GM18519 (cell line): ENCODE measurements around the gene ZDHHC17.
A peak's percentile ranks its signal among the peaks of the same experiment; 100 is the strongest.
"Not testable (repeated sequence)": the region's sequence is repeated elsewhere in the genome, so short reads cannot be mapped to it uniquely, and the experiment has no call there.

ENCODE experiments used
- ATAC-seq: cut with Tn5 transposase; IDR thresholded peaks from one replicate; pipeline ENCODE4 v1.9.1; 2021; ENCODE audit warnings: mild to moderate bottlenecking, moderate library complexity; ENCODE audit not compliant: unreplicated experiment, low FRiP score

Gene ZDHHC17, protein sequence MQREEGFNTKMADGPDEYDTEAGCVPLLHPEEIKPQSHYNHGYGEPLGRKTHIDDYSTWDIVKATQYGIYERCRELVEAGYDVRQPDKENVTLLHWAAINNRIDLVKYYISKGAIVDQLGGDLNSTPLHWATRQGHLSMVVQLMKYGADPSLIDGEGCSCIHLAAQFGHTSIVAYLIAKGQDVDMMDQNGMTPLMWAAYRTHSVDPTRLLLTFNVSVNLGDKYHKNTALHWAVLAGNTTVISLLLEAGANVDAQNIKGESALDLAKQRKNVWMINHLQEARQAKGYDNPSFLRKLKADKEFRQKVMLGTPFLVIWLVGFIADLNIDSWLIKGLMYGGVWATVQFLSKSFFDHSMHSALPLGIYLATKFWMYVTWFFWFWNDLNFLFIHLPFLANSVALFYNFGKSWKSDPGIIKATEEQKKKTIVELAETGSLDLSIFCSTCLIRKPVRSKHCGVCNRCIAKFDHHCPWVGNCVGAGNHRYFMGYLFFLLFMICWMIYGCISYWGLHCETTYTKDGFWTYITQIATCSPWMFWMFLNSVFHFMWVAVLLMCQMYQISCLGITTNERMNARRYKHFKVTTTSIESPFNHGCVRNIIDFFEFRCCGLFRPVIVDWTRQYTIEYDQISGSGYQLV

DNA sequence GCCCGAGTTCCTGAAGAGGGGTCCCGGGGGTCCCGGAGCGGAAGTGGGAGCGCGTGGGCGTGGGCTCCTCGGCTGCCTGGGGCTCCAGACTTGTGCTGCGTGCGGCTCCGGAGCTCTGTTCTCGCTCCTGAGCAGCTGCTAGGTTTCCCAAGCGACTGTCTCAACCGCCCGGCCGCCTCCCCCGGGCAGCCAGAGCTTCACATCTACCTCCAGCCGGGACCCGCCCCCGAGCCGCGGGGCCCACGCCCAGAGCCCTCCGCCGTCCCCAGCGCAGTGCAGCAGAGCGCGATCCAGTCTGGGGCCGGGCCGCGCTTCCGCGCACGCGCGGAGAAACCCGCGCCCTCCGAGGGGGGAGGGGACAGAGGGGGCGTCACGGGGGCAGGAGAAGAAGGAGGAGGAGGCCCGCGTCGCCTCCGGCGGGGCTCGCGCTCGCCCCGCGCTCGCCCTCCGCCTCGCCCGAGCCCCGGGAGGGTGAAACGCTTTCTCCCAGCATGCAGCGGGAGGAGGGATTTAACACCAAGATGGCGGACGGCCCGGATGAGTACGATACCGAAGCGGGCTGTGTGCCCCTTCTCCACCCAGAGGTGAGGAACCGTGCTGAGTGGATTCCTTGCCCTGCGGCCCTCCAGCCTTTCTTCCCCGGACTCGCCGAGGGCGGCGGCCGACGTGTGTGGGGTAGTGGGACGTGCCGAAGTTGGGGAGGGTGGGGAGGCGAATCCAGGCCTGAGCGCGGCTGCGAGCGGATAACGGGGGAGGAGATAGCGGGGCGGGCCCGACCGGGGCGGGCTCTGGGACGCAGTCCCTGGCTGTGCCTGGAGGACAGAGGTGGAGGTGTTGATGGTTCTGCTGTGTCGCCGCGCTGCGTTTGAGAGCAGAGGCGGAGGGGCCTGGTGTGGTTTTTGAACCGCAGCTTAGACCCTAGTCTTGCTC lies at the start of gene ZDHHC17:
TSS of gene ZDHHC17 (plus strand) at position 370 of the 930 bp plus-strand sequence. CDS start at position 492, 122 bp downstream.
- ATAC-seq: peak; percentile 85

DNA sequence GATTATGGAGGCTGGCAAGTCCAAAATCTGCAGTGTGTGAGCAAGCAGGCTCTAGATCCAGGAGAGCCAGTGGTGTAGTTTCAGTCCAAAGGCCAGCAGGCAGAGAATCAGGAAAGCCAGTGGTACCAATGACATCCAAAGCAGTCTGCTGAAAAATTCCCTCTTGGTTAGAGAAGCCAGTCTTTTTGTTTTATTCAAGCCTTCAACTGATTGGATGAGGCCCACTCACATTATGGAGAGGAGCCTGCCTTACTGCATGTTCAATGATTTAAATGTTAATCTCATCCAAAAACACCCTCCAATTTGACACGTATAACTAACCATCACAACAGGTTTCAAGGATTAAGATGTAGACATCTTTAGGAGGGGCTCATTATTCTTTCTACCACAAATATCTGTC lies 49.5 kb upstream of the ZDHHC17 start:
- no peak for ATAC-seq

DNA sequence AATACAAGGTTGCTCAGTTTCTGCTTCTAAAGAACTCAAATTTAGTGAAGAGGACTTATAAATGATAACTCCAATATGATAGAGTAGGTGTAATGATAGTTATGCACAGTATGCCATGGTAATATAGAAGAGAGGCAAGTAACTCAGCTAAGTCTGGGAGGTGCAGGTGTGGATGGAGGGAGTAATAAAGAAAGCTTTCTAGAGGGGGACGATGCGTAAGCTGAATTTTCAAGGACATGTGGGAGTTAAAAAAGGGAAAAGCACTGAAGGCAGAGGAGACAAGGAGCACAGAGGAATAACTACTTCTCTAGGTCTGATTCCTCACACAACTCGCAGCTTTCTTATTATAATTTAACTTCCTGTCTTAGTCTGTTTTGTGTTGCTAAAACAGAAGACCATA lies 49.1 kb upstream of the ZDHHC17 start:
- no peak for ATAC-seq

DNA sequence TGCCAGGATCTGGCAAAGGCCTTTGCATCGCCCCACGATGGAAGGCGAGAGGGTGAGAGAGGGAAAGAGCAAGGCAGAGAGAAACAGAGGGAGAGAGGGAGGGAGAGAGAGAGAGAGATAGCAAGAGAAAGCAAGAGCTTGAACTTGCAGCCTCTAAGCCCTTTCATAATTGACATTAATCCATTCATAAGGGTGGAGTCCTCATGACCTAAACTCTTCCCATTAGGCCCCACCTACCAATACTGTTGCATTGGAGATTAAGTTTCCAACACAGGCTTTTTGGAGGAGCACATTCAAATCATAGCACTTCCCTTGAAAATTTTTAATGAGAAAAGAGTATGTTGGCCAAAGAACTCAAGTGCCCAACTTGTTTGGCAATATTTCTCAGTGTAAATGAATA lies 48.6 kb upstream of the ZDHHC17 start:
- ATAC-seq: no peak

DNA sequence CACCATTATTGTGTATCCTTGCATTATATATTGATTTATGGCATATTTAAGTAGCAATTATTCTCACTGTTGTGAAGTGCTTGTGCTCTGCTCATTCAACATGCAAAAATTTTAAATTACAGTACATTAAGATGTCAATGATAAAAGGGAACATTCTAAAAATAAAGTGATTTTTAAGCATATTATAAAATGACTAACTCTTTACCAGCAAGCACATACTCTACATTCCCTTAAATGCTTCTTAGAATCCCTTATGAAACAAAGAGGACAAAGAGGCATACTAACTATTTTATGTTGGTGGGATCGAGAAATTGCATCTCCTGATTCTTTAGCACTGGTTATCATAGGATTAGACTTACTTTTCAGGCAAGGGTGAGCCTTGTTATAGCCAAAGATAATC lies 46.6 kb upstream of the ZDHHC17 start:
- no peak for ATAC-seq

DNA sequence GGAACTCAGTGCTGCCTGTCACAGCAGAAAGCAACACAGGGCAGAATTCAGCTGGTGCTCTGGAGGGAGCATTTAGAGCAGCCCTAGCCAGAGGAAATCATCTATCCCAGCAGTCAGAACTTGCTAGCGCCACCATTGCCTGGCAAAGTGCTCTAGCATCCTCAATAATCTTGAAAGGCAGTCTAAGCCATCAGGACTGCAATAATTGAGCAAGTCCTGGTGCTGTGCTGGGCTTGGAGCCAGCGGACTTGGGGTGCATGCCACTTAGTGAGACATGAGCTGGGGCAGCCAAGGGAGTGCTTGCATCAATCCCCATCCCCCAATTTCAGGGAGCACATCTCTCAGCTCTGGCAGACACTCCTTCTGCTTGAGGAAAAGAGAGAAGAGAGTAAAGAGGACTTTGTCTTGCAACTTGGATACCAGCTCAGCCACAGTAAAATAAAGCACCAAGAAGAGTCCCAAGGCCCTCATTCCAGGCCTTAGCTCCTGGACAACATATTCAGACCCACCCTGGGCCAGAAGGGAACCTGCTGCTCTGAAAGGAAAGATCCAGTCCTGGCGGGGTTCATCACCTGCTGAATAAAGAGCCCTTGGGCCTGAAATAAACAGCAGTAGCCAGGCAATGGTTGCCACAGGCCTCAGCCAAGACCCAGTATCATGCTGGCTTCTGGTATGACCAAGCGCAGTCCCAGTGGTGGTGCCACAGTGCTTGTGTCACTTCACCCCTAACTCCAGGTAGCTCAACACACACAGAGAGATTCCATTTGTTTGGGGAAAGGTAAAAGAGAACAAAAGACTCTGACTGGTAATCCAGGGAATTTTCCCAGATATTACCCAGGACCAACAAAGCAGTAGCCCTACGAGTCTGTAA lies 44.5 kb upstream of the ZDHHC17 start:
- ATAC-seq: no peak

DNA sequence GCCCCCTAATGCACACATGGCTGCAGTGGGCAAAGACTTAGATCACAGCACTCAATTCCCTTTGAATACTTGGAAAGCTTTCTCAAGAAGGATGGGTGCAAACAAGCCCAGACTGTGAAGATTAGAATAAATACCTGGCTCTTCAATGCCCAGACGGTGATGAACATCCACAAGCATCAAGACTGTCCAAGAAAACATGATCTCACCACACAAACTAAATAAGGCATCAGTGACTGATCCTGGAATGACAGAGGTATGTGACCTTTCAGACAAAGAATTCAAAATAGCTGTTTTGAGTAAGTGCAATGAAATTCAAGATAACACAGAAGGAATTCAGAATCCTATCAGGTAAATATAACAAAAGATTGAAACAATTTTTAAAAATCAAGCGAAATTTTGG lies 43.8 kb upstream of the ZDHHC17 start:
- ATAC-seq: no peak

DNA sequence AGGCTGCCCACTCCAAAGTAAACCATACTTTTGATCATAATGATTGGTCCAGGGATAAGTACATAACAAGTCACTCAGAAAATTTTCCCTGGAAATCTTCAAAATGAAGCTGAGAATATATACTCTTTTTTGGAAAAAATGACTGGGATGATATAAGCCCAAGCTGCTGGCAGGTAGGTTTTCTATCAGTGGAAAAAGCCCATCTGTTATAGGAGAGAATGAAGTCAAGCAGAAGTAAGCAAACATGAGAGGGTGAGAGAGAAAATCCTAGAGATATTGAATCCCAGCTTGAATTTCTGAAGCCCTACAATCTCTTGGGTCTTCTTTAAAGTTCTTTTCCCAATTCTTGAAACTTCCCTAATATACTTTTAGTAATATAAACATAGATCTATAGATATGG lies 37.3 kb upstream of the ZDHHC17 start:
- no peak for ATAC-seq

DNA sequence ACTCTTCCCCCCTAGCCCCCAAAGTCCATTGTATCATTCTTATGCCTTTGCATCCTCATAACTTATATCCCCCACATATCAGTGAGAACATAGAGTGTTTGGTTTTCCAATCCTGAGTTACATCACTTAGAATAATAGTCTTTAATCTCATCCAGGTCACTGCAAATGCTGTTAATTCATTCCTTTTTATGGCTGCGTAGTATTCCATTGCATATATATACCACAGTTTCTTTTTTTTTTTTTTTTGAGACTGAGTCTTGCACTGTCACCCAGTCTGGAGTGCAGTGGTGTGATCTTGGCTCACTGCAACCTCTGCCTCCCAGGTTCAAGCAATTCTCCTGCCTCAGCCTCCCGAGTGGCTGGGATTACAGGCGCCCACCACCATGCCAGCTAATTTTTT lies 31.7 kb upstream of the ZDHHC17 start:
- not testable (repeated sequence) for ATAC-seq

DNA sequence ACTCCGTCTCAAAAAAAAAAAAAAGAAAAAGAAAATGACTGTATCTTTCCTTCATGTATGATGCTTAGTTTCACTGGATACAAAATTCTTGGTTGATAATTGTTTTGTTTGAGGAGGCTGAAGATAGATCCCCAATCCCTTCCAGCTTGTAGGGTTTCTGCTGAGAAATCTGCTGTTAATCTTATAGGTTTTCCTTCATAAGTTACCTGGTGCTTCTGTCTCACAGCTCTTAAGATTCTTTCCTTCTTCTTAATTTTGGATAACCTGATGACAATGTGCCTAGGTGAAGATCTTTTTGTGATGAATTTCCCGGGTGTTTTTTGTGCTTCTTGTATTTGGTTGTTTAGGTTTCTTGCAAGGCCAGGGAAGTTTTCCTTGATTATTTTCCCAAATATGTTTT lies 26.2 kb upstream of the ZDHHC17 start:
- not testable (repeated sequence) for ATAC-seq

DNA sequence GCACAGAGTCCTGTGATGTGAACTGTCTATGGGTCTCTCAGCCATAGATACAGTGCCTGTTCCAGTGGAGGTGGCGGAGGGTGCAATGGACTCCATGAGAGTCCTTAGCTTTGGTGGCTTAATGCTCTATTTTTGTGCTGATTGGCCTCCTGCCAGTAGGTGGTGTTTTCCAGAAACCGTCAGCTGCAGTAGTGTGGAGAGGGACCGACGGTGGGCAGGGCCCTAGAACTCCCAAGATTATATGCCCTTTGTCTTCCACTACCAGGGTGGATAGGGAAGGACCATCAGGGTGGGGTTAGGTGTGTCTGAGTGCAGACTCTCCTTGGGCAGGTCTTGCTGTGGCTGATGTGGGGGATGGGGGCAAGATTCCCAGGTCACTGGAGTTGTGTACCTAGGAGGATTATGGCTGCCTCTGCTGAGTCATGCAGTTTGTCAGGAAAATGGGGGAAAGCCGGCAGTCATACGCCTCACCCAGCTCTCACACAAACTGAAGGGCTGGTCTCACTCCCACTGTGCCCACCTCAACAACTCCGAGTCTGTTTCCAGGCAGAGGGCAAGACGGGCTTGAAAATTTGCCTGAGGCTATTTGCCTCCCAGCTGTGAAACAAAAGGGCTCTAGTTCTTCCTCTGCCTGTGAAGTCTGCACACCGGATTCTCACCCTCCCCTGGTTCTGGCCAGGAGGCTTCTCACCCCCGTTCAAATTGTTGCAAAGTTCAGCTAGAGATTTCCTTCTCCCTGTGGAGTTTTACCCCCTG lies 24.9 kb upstream of the ZDHHC17 start:
- no peak for ATAC-seq

DNA sequence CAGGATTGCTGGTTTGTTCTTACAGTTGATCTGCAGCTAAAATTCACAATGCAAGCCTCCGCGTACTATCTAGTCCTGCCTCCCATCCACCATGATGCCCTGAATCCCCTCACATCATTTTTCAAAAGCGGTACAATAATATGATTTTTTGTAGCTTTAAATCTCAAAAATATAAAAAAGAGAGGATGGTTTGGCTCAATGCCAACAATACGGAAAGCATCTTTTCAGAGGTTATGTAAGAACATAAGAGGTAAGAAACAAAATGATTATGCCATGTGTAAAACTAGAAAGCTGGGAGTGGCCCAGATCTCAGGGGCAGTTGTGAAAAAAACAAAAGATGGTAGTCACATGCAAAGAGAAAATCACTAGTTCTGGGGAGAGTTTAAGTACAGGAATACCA lies 24.0 kb upstream of the ZDHHC17 start:
- no peak for ATAC-seq

DNA sequence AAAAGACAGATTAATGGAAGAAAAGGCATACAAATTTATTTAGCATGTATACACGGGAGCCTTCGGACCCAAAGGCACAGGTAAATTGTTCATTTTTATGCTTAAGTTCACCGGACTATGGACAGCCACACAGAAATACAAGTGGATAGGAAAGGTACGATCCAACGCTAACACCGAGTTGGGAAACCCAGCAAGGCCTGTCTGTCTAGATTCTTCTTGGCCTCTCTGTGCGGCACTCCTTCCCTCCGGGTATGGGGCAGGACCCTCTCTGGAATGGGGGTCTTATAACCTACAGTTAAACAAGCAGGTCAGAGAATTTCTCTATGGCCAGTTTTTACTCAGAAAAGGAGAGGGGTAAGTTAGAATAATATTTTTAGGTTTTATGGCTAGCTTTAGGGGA lies 23.4 kb upstream of the ZDHHC17 start:
- no peak for ATAC-seq

DNA sequence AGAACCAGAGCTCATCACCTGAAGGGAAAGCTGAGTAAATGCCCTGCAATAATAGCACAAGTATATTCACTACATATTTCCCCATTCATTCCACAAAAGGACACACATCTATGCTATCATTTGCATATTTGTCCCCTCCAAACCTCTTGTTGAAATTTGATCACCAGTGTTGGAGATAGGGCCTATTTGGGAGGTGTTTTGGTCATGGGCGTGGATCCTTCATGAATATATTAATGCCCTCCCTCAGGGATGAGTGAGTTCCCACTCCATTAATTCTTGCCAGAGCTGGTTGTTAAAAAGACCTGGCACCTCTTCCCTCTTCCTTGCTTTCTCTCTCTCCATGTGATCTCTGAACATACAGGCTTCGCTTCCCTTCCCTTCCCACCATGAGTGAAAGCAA lies 18.6 kb upstream of the ZDHHC17 start:
- no peak for ATAC-seq

DNA sequence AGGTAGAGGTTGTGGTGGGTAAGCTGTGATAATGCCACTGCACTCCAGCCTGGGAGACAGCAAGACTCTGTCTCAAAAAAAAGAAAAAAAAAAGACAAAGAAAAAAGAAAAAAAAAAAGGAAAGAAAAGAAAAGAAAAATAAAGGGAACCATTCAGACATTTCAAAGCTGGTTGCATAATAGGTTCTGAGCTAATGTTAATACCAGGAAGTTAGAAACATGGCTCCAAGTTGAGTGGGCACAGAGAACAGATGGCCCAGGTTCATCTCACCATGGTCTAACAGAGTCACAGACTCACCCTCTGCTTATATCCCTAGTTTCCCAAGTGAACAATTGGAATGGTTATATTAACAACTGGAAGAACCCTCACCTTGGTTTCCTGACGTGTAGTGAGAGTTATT lies 17.4 kb upstream of the ZDHHC17 start:
- ATAC-seq: no peak

DNA sequence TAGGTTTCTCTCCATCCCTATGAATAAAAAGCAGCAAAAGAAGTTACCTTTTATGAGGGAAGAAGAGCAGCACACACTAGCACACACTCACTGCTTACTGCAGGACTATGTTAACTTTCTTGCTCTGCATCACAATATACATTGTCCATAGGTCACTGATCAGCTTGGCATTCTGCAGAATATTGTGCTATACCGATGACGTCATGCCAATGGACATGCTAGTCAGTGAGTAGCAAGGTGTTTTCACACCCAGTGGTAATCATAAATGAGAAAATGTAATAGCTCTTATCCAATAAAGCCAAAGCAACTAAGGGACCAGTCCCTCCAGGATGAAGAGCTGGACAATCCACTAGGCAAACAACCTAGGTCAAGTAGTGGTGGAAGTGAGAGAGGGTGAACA lies 16.7 kb upstream of the ZDHHC17 start:
- ATAC-seq: no peak

DNA sequence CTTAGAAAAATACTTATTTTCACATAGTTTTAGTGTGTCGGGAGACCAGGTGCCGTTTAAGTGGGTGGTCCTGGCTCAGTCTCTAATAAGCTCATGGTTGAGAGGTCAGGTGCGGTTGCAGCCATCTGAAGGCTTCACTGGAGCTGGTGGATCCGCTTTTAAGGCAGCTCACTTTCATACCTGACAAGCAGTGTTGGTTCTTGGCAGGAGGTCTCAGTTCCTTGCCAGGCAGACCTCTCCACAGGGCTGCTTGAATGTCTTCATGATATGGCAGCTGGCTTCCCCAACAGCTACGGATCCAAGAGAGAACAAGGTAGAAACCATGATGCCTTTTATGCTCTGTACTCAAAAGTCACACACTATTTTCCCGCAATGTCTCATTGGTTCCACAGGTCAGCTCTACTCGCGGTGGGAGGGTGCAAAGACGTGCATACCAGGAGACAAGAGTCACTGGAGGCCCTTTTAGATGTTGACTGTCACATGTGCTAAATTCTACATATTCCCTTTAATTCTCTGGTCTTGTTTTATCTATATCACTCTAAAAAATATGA lies 8.0 kb upstream of the ZDHHC17 start:
- ATAC-seq: no peak

DNA sequence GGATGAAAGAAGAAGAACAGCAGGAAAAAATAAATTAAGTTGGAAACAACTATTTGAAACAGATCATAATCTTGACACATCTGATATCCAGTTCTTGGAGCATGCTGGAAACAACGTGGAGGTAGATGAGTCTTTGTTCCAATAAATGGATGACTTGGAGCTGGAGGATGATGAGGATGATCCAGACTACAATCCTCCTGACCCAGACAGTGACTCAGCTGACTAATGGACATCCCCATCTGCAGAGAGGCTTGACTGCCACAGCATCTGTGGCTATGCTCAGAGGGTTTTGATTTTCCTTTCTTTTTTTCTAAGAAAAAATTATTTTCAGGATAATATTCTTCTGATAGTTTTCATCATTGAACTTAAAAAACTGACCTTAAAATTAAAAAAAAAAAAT lies 6.2 kb upstream of the ZDHHC17 start:
- ATAC-seq: no peak

DNA sequence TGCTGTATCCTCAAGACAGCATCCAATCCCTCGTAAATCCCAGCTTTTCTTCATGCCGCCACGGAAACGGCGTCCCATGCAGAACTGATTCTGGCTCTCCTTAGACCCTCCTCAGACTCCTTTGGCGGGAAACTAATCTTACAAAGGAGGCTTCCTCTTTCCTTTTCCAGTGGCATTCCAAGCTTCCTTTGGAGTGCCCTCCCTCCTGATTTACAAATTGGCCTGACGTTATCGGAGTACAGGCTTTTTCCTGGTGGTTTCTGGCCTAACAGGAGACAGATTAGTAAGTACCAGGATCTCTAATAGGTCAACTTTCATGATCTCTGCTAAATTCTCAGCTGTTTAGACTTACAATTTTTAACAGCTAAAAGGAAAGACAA lies 1.3 kb upstream of the ZDHHC17 start:
- no peak for ATAC-seq
